ENCODE results near the gene NPM3.

- TF ChIP-seq CTCF (IDR thresholded peaks at IDR 0.05; ENCODE audit: low read depth, low read length): no peak
- TF ChIP-seq EZH2phosphoT487 (IDR thresholded peaks at IDR 0.05; ENCODE audit: low read depth): no peak
Observed at GRCh38 chr10:101830322-101831168, 47.3 kb upstream of the NPM3 start.

Data from OCI-LY3 (cell line).